ENCODE data around the gene PHF19. TPM values are rescaled to one million over a fixed set of nuclear protein-coding genes. Genes with fewer than 3 reads are reported as not detected.
A peak's percentile ranks its signal among the peaks of the same experiment; 100 is the strongest.

PHF19 gene
- total and polyA plus RNA-seq, 10 donors: 12.6 to 53.0 (median 36.7) TPM

GRCh38 chr9:120846251-120846889 lies 30.6 kb downstream of the PHF19 start:
- Histone ChIP-seq H3K27ac (peak overlapping the region in 7 of 8 donors; percentile 3 to 75 (median 46)), H3K9me3 (peaks cover 0 to 4% (median 0%) of the 10 kb centered on the region in 8 donors), H3K27me3 (replicated peaks in 1 of 7) (no peaks in the 10 kb centered on the region), H3K4me1 (peaks cover 17 to 78% (median 38%) of the 10 kb centered on the region in 6 donors), H3K36me3 (peaks cover 0 to 46% (median 0%) of the 10 kb centered on the region in 6 donors), H3K4me3 (no peak overlapping the region)
- TF ChIP-seq POLR2AphosphoS5 (IDR thresholded peaks at IDR 0.05): no peak
- TF ChIP-seq CTCF (IDR thresholded peaks at IDR 0.05 in 8 of 11, conservative IDR thresholded peaks at IDR 0.05 in 3 of 11): no peak
- TF ChIP-seq POLR2A (IDR thresholded peaks at IDR 0.05): no peak
- intact Hi-C loops (cut with DNase I; ENCODE audit: low total_unique reads): no loop called here
- 78 to 84% (median 82%) methylated on average over 3 of the region's 3 CpGs for WGBS, 5 donors
- no peak for DNase-seq

GRCh38 chr9:120845255-120845654 lies 31.7 kb downstream of the PHF19 start:
- TF ChIP-seq POLR2AphosphoS5 (IDR thresholded peaks at IDR 0.05): no peak
- TF ChIP-seq POLR2A (IDR thresholded peaks at IDR 0.05): no peak
- no peak for TF ChIP-seq CTCF (IDR thresholded peaks at IDR 0.05 in 8 of 11, conservative IDR thresholded peaks at IDR 0.05 in 3 of 11)
- no peak overlapping the region for H3K4me3 ChIP-seq
- peak overlapping the region in 2 of 8 donors; percentile 46 to 75 for H3K27ac ChIP-seq
- H3K9me3 ChIP-seq: peaks cover 0 to 4% (median 0%) of the 10 kb centered on the region in 8 donors
- intact Hi-C loops (cut with DNase I; ENCODE audit: low total_unique reads): no loop called here
- H3K27me3 ChIP-seq (replicated peaks in 1 of 7): no peaks in the 10 kb centered on the region
- no peak for DNase-seq
- peaks cover 18 to 83% (median 48%) of the 10 kb centered on the region in 6 donors for H3K4me1 ChIP-seq
- H3K36me3 ChIP-seq: peaks cover 0 to 46% (median 0%) of the 10 kb centered on the region in 6 donors

GRCh38 chr9:120842685-120843485 lies 34.1 kb downstream of the PHF19 start, which contains the start of gene PSMD5:
TSS of gene PSMD5 (minus strand) at chr9:120842922. CDS start at chr9:120842909, 13 bp downstream.
- H3K36me3 ChIP-seq: peaks cover 0 to 45% (median 0%) of the 10 kb centered on the region in 6 donors
- peaks cover 20 to 92% (median 53%) of the 10 kb centered on the region in 6 donors for H3K4me1 ChIP-seq
- H3K27ac ChIP-seq: peak within 1 kb of the TSS; percentile 82 to 98 (median 95)
- H3K27me3 ChIP-seq (replicated peaks in 1 of 7): no peaks in the 10 kb centered on the region
- peaks cover 0 to 4% (median 0%) of the 10 kb centered on the region in 8 donors for H3K9me3 ChIP-seq
- intact Hi-C loops (cut with DNase I; ENCODE audit: low total_unique reads): no loop called here
- peak; percentile 99 for DNase-seq
- peak; percentile 38 to 65 (median 47) for TF ChIP-seq POLR2A (IDR thresholded peaks at IDR 0.05)
- peak in 6 of 11 experiments; percentile 24 to 65 (median 54) for TF ChIP-seq CTCF (IDR thresholded peaks at IDR 0.05 in 8 of 11, conservative IDR thresholded peaks at IDR 0.05 in 3 of 11)
- peak; percentile 96 to 98 (median 97) for TF ChIP-seq POLR2AphosphoS5 (IDR thresholded peaks at IDR 0.05)
- H3K4me3 ChIP-seq: peak within 1 kb of the TSS; percentile 48 to 86 (median 62)
- 3 to 20% (median 8%) methylated on average over 40 to 62 of the region's 62 CpGs for WGBS, 5 donors

Measured in spleen (tissue), 11 donors.